GM18520 (cell line): ENCODE results near the gene SCFD1.
"Not testable (repeated sequence)": the region's sequence is repeated elsewhere in the genome, so short reads cannot be mapped to it uniquely, and the experiment has no call there.

Source experiments
- ATAC-seq: cut with Tn5 transposase; IDR thresholded peaks from one replicate; pipeline ENCODE4 v1.9.1; 2021; ENCODE audit not compliant: unreplicated experiment

SCFD1 gene

DNA sequence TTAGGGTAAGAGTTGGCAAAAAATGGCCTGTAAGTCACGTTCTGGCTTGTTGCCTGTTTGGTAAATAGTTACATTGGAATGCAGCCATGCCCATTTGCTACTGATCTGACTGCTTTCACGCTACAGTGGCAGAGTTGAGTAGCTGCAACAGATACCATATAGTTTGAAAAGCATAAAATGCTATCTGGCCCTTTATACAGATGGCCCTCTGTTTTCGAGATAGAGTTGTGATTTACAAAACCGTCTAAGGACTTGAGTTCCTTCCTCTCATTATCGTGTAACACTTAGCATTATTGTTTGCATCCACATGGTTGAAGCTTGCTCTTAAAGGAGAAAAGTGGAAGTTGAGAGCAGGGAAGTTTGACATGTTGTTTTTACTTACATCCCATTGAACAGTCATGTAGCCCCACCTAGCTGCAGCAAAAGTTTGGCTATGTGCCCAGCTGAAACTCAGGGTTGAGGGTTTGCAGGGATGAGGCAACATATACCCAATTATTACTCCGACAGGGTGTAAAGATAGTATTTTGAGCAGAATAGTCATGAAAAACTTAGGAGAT, 11.3 kb upstream of the SCFD1 start:
- no peak for ATAC-seq

DNA sequence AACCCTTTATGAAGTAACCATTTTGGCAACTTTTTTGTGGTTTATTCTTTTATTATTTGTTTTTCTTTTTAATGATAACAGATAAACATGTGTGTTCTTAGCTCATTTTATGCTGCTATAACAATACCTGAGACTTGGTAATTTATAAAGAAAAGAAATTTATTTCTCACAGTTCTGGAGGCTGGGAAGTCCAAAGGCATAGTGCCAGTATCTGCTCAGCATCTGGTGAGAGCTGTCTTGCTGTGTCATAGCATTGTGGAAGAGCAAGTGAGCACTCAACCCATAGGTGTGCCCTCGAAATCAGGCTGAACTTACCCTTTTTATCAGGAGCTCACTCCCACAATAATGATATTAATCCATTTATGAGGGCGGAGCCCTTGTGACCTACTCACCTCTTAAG, 8.0 kb upstream of the SCFD1 start:
- no peak for ATAC-seq

DNA sequence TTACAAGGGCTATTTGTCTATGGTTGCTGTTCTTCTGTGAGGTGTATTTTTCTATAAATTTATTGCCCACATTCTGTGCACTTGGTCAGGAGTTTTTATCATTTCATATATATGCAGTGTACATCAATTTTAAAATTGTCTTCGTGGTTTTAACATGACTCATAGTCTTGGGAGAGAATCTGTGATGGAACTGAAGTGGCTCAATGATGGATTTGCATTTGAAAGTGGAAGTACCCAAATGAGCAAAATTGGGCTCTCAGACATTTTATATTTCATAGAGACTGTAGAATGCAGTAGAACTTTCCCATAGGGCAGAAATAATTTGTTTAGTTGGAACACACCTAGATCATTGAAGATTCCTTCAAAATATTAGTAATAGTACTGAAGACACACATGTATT, 1.9 kb upstream of the SCFD1 start:
- ATAC-seq = peak; percentile 58

DNA sequence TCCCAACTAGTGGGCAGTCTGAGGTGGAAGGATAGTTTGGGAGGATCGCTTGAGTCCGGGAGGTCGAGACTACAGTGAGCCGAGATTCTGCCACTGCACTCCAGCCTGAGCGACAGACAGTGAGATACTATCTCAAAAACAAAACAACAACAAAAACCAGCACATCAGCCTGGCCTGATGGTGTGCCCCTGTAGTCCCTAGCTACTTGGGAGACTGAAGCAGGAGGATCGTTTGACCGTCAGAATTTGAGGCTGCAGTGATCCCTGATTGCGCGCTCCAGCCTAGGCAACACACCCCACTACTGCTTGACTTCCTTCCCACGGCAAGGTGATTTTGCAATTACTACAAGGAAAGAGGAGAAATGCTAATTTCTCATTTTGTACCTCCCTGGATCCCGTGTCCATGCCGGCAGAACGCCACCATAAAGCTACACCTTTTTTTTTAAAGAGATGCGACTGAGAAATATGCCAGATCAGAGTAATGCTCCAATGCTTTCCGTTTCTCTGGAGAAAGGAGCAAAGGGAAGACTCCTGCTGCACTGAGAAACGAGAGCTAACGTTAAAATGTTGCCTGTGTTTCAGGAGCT, 672 bp upstream of the SCFD1 start:
- no peak for ATAC-seq

DNA sequence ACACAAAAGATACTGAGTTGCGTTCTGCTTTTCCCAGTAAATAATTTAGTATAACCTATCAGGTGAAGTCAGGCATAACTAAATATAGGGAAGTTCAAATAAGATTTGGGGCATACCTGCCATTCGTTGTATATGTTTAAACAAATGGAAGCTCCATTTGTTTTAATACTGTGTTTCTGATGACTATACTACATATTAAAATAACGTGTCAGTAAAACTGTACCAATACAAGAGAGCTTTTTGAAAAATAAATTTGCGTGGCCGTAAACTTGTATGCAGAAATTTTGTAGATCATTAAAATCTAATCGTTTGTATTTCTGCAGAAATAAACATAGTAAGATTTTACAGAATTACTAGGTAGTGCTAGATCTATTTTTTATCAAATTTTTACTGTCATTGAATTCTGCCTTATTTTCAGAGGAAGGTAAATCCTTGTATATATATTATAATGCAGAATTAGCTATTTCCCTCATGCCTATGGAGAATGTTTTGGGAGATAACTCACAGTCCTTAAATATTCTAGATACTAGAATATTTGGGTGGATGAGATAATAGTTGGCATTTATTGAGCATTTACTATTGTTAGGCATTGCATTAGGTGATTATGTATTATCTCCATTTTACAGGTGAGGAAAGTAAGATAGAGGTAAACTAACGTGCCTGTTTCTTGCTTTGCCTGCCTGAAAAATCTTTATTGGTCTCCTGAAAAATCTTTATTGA, 1.5 kb downstream of the SCFD1 start:
- no peak for ATAC-seq

DNA sequence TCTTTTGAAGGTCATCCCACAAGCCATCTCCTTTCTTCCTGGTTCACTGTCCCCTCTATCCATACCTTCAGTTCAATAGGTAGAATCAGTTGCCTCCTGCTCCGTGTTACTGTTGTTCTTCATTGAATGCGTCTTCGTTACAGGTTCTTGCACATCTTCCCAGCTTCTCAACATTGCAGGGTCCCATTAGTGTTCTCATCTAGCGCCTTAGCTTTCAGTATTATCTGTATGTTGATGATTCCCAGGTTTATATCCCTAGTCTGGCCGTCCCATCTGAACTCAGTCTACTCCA, 2.0 kb downstream of the SCFD1 start:
- no peak for ATAC-seq

DNA sequence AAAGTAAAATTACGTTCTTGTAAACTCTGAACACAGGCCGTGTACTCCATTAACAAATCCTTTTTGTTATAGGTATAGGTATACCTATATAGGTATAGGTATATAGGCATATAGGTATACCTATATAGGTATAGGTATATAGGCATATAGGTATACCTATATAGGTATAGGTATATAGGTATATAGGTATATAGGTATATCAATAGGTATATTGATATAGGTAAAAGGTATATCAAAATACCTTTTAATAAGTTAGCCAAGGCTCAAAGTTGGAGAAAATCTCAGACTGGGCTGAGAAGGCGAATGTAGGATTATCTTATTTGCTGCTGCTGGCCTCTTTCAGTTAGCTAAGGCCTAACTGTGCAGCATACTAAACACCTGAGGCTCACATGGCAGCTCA, 3.4 kb downstream of the SCFD1 start:
- ATAC-seq = no peak

DNA sequence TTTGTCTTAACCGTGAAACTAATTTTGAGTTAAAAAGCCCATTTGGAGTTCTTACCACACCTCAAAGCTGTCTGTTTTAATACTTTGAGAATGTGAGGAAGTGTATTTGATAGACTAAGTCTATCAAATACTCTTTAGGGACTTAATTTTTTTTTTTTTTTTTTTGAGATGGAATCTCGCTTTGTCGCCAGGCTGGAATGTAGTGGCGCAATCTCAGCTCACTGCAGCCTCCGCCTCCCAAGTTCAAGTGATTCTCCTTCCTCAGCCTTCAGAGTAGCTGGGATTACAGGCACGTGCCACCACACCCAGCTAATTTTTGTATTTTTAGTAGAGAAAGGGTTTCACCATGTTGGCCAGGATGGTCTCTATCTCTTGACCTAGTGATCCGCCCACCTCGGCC, 7.3 kb downstream of the SCFD1 start:
- not testable (repeated sequence) for ATAC-seq

DNA sequence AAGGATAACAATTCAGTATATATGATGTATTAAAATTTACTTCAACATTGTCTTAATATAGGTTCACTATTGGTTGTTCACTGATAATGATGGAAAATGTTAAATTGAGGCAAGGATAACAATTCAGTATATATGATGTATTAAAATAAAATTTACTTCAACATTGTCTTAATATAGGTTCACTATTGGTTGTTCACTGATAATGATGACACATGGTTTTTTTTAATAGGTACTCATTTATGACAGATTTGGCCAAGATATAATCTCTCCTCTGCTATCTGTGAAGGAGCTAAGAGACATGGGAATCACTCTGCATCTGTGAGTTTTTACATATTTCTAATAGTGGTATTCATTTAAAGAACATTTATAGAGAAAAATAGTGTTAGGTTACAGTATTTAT, 8.1 kb downstream of the SCFD1 start:
- no peak for ATAC-seq

DNA sequence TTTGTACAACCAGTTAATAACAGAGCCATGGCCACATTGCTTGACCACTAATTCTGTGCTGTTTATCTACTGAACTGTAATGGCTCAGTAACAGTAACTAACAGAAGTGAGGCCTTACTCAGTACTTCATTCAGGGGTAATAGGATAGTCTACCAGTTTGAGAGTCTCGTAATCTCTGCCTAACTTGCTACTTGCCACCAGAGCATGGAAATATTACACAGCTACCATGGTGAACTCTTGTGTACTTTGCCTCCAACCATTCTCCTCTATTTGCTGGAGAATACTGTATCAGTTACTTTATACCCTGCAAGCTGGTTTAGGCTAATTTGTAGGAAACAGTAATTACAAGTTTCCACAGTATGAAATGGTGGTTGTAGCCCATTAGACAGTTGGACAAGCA, 10.6 kb downstream of the SCFD1 start:
- no peak for ATAC-seq

DNA sequence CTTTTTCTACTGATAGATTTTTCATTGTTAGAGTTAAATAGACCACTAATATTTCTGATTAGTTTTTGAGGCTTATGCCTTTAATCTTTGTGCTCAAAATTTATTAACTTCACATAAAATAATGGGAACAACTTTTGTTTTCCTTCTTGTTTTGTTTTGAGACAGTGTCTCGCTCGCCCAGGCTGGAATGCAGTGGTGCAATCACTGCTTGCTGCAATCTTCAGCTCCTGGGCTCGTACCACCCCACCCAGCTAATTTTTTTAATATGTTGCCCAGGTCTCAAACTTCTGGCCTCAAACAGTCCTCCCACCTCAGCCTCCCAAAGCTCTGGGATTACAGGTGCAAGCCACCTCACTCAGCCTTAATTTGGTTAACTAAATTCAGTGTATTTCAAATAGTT, 16.8 kb downstream of the SCFD1 start:
- ATAC-seq = no peak

DNA sequence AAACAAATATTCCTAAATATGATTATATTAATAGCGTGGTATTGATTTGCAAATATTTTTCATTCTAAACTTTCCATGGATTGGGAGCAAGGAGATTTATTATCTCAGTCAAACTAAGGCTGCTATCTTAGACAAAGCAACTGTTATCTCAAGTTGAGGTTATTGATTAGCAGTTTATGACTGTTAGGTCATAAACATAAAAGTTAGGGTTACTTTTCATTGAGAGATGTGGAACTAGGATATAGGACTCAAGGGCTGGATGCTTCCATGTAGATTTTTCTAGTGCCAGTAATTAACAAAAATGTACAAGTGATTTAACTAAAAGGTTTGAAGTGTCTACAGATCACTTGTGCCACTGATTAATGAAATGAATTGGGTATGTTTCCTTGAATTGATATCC, 19.1 kb downstream of the SCFD1 start:
- ATAC-seq = no peak

DNA sequence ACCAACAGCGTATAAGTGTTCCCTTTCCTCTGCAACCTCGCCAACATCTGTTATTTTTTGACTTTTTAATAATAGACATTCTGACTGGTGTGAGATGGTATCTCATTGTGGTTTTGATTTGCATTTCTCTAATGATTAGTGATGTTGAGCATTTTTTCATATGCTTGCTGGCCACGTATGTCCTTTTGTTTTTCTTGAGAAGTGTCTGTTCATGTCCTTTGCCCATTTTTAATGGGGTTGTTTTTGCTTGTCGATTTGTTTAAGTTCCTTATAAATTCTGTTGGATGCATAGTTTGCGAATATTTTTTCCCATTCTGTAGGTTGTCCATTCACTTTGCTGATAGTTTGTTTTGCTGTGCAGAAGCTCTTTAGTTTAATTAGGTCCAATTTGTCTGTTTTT, 22.3 kb downstream of the SCFD1 start:
- ATAC-seq = not testable (repeated sequence)

DNA sequence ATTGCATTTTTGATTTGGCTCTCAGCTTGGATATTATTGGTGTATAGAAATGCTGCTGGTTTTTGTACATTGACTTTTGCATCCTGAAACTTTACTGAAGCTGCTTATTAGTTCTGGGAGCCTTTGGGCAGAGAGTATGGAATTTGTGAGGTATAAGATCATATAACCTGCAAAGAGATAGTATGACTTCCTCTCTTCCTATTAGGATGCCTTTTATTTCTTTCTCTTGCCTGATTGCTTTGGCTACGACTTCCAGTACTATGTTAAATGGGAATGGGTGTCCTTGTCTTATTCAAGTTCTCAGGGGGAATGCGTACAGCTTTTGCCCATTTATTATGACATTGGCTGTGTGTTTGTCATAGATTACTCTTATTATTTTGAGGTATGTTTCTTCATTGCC, 23.5 kb downstream of the SCFD1 start:
- no peak for ATAC-seq

DNA sequence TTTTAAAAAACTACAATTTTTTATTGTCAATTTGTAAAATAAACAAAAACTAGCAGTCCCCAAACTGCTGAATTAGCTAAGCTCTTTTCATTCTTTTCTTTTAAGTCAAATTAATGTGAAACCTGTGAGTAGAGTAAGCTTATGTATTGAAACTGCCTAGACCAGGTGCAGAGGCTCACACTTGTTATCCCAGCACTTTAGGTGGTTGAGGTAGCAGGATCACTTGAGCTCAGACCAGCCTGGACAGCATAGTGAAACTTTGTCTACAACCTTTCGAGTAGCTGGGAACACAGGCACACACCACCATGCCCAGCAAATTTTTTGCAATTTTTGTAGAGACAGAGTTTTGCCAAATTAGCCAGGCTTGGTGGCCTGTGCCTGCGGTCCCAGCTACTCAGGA, 26.4 kb downstream of the SCFD1 start:
- no peak for ATAC-seq

DNA sequence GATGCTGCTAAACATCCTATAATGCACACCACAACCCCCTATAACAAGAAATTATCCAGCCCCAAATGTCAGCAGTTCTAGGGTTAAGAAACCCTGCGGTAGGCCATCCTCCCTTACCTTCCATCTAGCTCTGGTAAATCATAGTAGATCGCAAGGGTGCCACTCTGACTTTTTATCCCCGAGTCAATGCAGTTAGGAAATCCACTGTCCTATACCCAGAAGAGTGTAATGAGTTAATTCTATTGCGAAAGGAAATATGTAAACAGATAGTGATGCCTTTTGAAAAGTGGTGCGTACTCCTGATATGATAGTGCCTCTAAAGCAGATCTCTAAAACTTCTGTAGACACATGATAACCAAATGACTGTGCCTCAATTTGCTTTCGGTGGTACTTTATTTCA, 29.8 kb downstream of the SCFD1 start:
- no peak for ATAC-seq

DNA sequence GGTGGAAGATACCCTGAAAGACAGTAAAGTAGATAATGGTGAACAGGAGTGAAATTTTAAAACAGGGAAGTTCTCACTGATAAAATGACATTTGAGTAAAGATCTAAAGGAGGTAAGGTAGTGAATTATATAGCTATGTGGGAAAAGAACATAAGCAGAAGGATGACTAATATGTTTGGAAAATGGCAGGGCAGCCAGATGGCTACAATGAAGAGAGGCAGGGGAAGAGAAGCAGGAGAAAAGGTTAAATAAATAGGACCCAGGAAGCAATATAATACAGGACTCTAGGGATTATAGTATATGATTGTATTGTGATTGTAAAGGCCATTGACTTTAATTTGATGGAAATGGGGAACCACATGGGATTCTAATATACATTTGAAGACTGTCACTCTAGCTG, 33.0 kb downstream of the SCFD1 start:
- no peak for ATAC-seq

DNA sequence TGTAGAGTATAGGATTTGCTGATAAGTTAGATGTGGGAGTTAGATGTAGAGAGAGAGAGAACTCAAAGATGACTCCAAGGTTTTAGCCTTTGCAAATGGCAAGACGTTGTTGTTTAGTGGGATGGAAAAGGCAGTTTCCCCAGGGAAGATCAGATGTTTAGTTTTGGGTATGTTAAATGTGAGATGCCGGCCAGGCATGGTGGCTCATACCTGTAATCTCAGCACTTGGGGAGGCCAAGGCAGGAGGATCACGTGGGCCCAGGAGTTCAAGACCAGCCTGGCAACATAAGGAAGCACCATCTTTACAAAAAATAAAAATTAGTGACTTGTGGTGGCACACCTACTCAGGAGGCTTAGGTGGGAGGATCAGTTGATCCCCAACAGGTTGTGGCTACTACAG, 33.5 kb downstream of the SCFD1 start:
- no peak for ATAC-seq

DNA sequence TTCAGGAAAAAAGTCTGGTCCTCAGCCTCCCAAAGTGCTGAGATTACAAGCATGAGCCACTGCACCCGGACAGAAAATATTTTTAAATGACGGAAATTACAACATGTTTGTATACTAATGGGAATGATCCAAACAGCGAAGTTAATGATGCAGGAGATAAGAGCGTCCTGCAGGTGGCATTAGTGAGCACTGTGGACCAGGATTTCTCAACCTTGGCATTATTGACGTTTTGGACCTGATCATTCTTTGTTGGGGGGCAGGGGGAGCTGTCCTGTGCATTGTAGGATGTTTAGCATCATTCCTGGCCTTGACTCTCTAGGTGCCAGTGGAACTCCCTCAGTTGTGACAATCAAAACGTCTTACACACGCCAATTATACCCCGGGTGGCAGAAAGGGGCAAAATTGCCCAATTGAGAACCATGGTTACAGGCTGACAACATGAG, 34.1 kb downstream of the SCFD1 start:
- ATAC-seq = no peak

DNA sequence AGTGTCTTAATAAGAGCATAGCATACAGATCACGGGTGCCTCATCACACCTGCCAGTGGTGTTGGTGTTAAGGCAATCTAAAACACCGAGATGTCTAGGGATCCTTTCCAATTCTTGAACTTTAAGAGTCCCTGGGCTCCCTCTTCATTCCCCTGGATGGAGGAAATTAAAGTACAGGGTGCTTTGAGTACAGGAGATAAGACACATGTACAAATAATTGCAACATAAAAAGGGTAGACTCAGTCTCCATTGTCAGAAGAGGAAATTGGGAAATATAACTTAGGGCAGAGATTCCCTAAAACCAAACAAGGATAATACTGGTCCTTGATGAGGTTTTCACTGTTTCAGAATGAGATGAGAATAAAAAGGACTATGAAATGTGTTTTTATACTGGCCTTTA, 34.9 kb downstream of the SCFD1 start:
- ATAC-seq = no peak

DNA sequence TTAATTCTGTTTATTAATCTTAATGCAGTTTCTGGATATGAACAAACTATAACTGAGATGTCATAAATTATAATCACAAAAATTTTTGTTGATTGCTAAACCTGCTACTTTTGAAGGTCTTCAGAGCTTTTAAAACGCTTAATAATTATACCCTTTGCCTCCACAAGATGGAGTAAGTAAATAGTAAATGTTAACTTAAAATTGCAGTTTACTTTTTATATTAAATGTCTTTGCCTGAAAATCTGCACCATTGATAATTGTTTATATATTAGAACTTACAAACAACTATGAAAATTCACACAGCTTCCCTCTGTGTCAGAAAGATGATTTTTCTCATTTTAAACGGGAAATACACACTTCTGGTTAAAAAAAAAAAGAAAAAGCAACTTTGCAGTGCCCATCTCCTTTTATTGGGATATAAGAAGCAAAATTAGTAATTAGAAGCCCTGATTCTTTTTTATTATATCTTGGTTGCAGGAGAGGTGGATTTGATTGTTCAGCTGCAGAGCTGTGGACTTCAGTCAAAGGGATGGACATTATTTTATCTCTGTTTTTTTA, 35.6 kb downstream of the SCFD1 start:
- no peak for ATAC-seq

DNA sequence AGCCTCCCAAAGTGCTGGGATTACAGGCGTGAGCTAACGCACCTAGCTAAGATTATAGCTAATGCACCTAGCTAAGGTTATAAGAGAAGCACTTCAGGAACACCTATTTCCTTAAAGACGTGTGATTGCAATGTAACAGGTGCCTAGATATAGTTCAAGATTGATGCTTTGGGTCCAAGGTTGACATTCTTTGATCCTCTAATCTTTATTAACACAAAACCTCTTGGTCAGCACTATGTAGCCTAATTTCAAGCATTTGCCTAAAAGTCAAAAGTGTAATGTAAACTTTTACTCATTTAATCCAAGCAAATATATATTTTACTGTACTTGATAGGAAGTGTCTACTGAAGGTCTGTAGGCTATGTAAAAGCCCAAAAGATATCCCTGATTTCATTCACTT, 36.5 kb downstream of the SCFD1 start:
- no peak for ATAC-seq

DNA sequence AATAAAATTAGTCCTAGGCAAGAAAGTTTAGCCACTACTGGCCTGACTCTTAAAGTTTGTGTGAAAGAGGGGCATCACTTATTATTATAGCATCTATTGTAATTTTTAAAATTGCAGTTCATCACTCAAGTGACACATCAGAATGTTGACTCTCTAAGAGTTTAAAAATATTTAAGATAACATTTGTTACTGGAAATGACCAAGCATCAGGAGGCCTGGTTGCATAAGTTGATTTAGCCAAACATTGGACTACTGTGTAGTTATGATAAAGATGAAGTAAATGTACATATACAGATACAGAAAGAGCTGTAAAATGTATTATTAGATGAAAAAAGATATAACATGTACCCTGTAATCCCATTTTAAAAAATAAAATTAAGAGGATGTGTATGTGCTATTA, 47.5 kb downstream of the SCFD1 start:
- no peak for ATAC-seq
